A549 (cell line): Measurements from ENCODE around the gene ELOVL6. TPM values are rescaled to one million over a fixed set of nuclear protein-coding genes. Genes with fewer than 3 reads are reported as not detected.

Experiments used
- ATAC-seq, 2 experiments: fragments of 200-7000 bp in 1 of 2; fragments of >200 bp in 1 of 2; cut with Nextera tagmentation in 1 of 2; cut with Tn5 transposase in 1 of 2; 3 replicates each; pipeline versions ENCODE4 v1.8.0 to v1.9.1; 2018 to 2020; ENCODE audit warnings: mild to moderate bottlenecking in 1 of 2, moderate library complexity in 1 of 2
- CTCF ChIA-PET: fragments of 300-600 bp; sonication (Branson Sonifier 250); formaldehyde crosslinking; extraction: SDS; loops from one replicate; lab custom pipeline; 2021; ENCODE audit warnings: antibody characterized with exemption, inconsistent platforms; lab: Yijun Ruan, JAX
- POLR2A ChIA-PET: fragments of 350-600 bp; formaldehyde crosslinking; extraction: SDS; loops from one replicate; lab custom pipeline; 2021; ENCODE audit warnings: antibody characterized with exemption, inconsistent platforms; lab: Yijun Ruan, JAX
- DNase-seq, 2 experiments: peaks; one replicate each; pipeline versions ENCODE4 v3.0.0 to v3.0.0-alpha.2; 2011 to 2016; ENCODE audit warnings: low read depth in 1 of 2, low spot score in 1 of 2
- FAIRE-seq: peaks from 2 replicates; lab custom pipeline; 2011; peaks lifted over from hg19 to GRCh38; lab: Jason Lieb, UNC
- H3K27ac ChIP-seq, 2 experiments: fragments of >200 bp; sonication (Bioruptor Twin); formaldehyde crosslinking; 3 replicates each; pipeline ENCODE4 v1.5.1; 2016 to 2017
- H3K4me1 ChIP-seq: fragments of >200 bp; sonication (Bioruptor Twin); formaldehyde crosslinking; 3 replicates; pipeline ENCODE4 v1.6.1; 2016
- H3K4me2 ChIP-seq: fragments of >200 bp; sonication (Bioruptor Twin); formaldehyde crosslinking; 3 replicates; pipeline ENCODE4 v1.6.1; 2016
- H3K4me3 ChIP-seq: fragments of >200 bp; sonication (Bioruptor Twin); formaldehyde crosslinking; 3 replicates; pipeline ENCODE4 v1.5.1; 2016
- H3K9me3 ChIP-seq: fragments of >200 bp; sonication (Bioruptor Twin); formaldehyde crosslinking; 3 replicates; pipeline ENCODE4 v1.6.1; 2016
- EHF ChIP-seq: fragments of 250-450 bp; sonication (Bioruptor Pico); IDR thresholded peaks from 2 replicates; pipeline ENCODE4 v1.5.0; 2020; ENCODE audit warnings: mild to moderate bottlenecking
- EP300 ChIP-seq, 2 experiments: fragments of >200 bp; sonication (Bioruptor Twin); formaldehyde crosslinking; IDR thresholded peaks; 2 replicates in 1 of 2; 3 replicates in 1 of 2; pipeline ENCODE4 v1.6.1; 2016 to 2017
- ESRRA ChIP-seq: fragments of 150-350 bp; IDR thresholded peaks from 2 replicates; pipeline ENCODE4 v1.6.1; 2014; ENCODE audit warnings: mild to moderate bottlenecking, low read length, borderline replicate concordance
- FOSL2 ChIP-seq, 2 experiments: fragments of 450-650 bp in 1 of 2; fragments of >200 bp in 1 of 2; sonication (Bioruptor Twin) in 1 of 2; formaldehyde crosslinking; IDR thresholded peaks; 2 replicates each; pipeline versions ENCODE4 v1.5.0 to v1.6.1; 2016 to 2020; ENCODE audit warnings: mild to moderate bottlenecking in 1 of 2, moderate library complexity in 1 of 2
- FOXS1 ChIP-seq: fragments of 250-450 bp; sonication (Bioruptor Pico); IDR thresholded peaks from 2 replicates; pipeline ENCODE4 v1.5.0; 2020; ENCODE audit warnings: mild to moderate bottlenecking, moderate library complexity
- HDAC2 ChIP-seq: fragments of 200-600 bp; sonication (generic); IDR thresholded peaks from 2 replicates; pipeline ENCODE4 v1.6.1; 2016
- HOXA7 ChIP-seq: fragments of 250-450 bp; sonication (Bioruptor Pico); IDR thresholded peaks from 2 replicates; pipeline ENCODE4 v1.5.0; 2020; ENCODE audit warnings: mild to moderate bottlenecking, moderate library complexity
- HOXB13 ChIP-seq: fragments of 250-450 bp; sonication (Bioruptor Pico); IDR thresholded peaks from 2 replicates; pipeline ENCODE4 v1.5.0; 2020; ENCODE audit warnings: low read depth, mild to moderate bottlenecking, moderate library complexity
- JUN ChIP-seq, 2 experiments: fragments of >200 bp; sonication (Bioruptor Twin); formaldehyde crosslinking; IDR thresholded peaks; 2 replicates in 1 of 2; 3 replicates in 1 of 2; pipeline ENCODE4 v1.6.1; 2016 to 2017
- MAFK ChIP-seq: fragments of 450-650 bp; IDR thresholded peaks from 2 replicates; pipeline ENCODE4 v1.6.1; 2014; ENCODE audit not compliant: partially characterized antibody
- RNF2 ChIP-seq: fragments of 200-600 bp; sonication (generic); IDR thresholded peaks from 2 replicates; pipeline ENCODE4 v1.6.1; 2016; ENCODE audit warnings: low read depth, mild to moderate bottlenecking, antibody characterized with exemption, moderate library complexity, borderline replicate concordance
- TP53 ChIP-seq: fragments of 250-450 bp; sonication (Bioruptor Pico); IDR thresholded peaks from 2 replicates; pipeline ENCODE4 v1.5.0; 2021; ENCODE audit warnings: mild to moderate bottlenecking, moderate library complexity
- ZFP36 ChIP-seq: fragments of 450-650 bp; IDR thresholded peaks from 2 replicates; pipeline ENCODE4 v1.6.1; 2014; ENCODE audit warnings: borderline replicate concordance; ENCODE audit not compliant: partially characterized antibody
- ZSCAN20 ChIP-seq: fragments of 250-450 bp; sonication (Bioruptor Pico); IDR thresholded peaks from 2 replicates; pipeline ENCODE4 v1.8.0; 2022; ENCODE audit warnings: mild to moderate bottlenecking, moderate library complexity
- WGBS: methylation state at CpG from one replicate; pipeline ENCODE4 v1.1.6; 2017; ENCODE audit errors: missing lambda C conversion rate; 5-methylcytosine and 5-hydroxymethylcytosine counted together
- polyA plus RNA-seq, 4 experiments: library from polyadenylated mRNA; depleted of rRNA in 3 of 4; stranded (reverse); fragments of >200 nt; fragmentation: RNase III in 1 of 4; extraction: RNeasy Plus Mini Kit Qiagen cat#74134 plus additional on column Dnase treatment in 1 of 4; gene quantifications; 2 replicates in 3 of 4; 3 replicates in 1 of 4; pipeline ENCODE4 v1.2.3, GENCODE V29; 2011 to 2017
- TF ChIP-seq, protein P1 (sequence below): IDR thresholded peaks from 2 replicates; pipeline ENCODE4 v1.6.1; 2012; ENCODE audit warnings: low read depth, borderline replicate concordance
- TF ChIP-seq, protein P2 (sequence below): fragments of 250-450 bp; sonication (Bioruptor Pico); IDR thresholded peaks from 2 replicates; pipeline ENCODE4 v1.5.0; 2021; ENCODE audit warnings: mild to moderate bottlenecking, moderate library complexity, borderline replicate concordance

ELOVL6 gene
- polyA plus RNA-seq, 2 of the 4 experiments (the other 2 are of a cell fraction), result 22.0 to 26.8 TPM

GRCh38 chr4:110109455-110109854 is 89.0 kb downstream of the ELOVL6 start:
- DNase-seq (no peak), FAIRE-seq (no peak)
- H3K4me2 ChIP-seq, result no peak overlapping the region
- ChIA-PET POLR2A (no interaction called here), CTCF (interaction anchor here (1.2 kb wide), 1 partner anchor 101 kb away, joined by 3 read pairs; no protein-coding TSS in a partner anchor)
- H3K4me3 ChIP-seq, result no peak overlapping the region
- no peak overlapping the region; a peak in 1 of 6 replicates for H3K27ac ChIP-seq
- TF ChIP-seq HOXA7 (CRISPR knock-in tag) (no peak), ZFP36 (no peak), MAFK (no peak), EHF (CRISPR knock-in tag) (no peak), HOXB13 (CRISPR knock-in tag) (no peak), FOSL2 (IDR thresholded peaks at IDR 0.05) (no peak), FOSL2 (CRISPR knock-in tag; IDR thresholded peaks at IDR 0.05) (no peak), ESRRA (no peak), JUN (IDR thresholded peaks at IDR 0.05) (no peak), FOXS1 (CRISPR knock-in tag) (no peak)
- TF ChIP-seq, protein P1, sequence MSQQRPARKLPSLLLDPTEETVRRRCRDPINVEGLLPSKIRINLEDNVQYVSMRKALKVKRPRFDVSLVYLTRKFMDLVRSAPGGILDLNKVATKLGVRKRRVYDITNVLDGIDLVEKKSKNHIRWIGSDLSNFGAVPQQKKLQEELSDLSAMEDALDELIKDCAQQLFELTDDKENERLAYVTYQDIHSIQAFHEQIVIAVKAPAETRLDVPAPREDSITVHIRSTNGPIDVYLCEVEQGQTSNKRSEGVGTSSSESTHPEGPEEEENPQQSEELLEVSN, result no peak
- TF ChIP-seq, protein P2, sequence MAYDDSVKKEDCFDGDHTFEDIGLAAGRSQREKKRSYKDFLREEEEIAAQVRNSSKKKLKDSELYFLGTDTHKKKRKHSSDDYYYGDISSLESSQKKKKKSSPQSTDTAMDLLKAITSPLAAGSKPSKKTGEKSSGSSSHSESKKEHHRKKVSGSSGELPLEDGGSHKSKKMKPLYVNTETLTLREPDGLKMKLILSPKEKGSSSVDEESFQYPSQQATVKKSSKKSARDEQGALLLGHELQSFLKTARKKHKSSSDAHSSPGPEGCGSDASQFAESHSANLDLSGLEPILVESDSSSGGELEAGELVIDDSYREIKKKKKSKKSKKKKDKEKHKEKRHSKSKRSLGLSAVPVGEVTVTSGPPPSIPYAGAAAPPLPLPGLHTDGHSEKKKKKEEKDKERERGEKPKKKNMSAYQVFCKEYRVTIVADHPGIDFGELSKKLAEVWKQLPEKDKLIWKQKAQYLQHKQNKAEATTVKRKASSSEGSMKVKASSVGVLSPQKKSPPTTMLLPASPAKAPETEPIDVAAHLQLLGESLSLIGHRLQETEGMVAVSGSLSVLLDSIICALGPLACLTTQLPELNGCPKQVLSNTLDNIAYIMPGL (CRISPR knock-in tag), result no peak
- TF ChIP-seq, all 56 proteins: peak for 0
- Histone ChIP-seq H3K9me3 (no peaks in the 10 kb centered on the region), H3K4me1 (peaks cover 30% of the 10 kb centered on the region)
- no peak for ATAC-seq
- 87% methylated on average over 3 of the region's 3 CpGs for WGBS

GRCh38 chr4:110108960-110109359 is 89.5 kb downstream of the ELOVL6 start:
- Histone ChIP-seq H3K9me3 (no peaks in the 10 kb centered on the region), H3K4me3 (no peak overlapping the region), H3K4me2 (no peak overlapping the region), H3K27ac (peak overlapping the region in 1 of 2 experiments; percentile 43; a peak in 1 of 6 replicates), H3K4me1 (peaks cover 30% of the 10 kb centered on the region)
- CTCF ChIA-PET, result interaction anchor here (1.2 kb wide), 1 partner anchor 102 kb away, joined by 3 read pairs; no protein-coding TSS in a partner anchor
- WGBS, result 93% methylated on average over 1 of the region's 1 CpG
- no peak for ATAC-seq
- TF ChIP-seq, protein P2 (CRISPR knock-in tag), result no peak
- TF ChIP-seq HDAC2, result no peak
- no peak for TF ChIP-seq TP53
- no peak for TF ChIP-seq EP300 (IDR thresholded peaks at IDR 0.05)
- DNase-seq, result no peak
- POLR2A ChIA-PET, result no interaction called here
- FAIRE-seq, result no peak

GRCh38 chr4:110108422-110108821 is 90.0 kb downstream of the ELOVL6 start:
- peak overlapping the region; percentile 81; the same call in 2 of the 3 replicates for H3K4me2 ChIP-seq
- DNase-seq (no peak), ATAC-seq (no peak), FAIRE-seq (no peak)
- TF ChIP-seq RNF2, result no peak
- no peak for TF ChIP-seq ZSCAN20 (CRISPR knock-in tag)
- H3K27ac ChIP-seq, result peak overlapping the region in 1 of 2 experiments; percentile 43; a peak in 1 of 6 replicates
- 100% methylated on average over 3 of the region's 3 CpGs for WGBS
- no peak overlapping the region for H3K4me3 ChIP-seq
- POLR2A ChIA-PET, result no interaction called here
- CTCF ChIA-PET, result interaction anchor here (1.0 to 1.2 kb wide), 2 partner anchors 58 to 102 kb away, joined by 3 read pairs; no protein-coding TSS in a partner anchor
- H3K9me3 ChIP-seq, result no peaks in the 10 kb centered on the region
- peaks cover 30% of the 10 kb centered on the region for H3K4me1 ChIP-seq
